ENCODE results near the gene ADCY1.

Gene ADCY1

DNA sequence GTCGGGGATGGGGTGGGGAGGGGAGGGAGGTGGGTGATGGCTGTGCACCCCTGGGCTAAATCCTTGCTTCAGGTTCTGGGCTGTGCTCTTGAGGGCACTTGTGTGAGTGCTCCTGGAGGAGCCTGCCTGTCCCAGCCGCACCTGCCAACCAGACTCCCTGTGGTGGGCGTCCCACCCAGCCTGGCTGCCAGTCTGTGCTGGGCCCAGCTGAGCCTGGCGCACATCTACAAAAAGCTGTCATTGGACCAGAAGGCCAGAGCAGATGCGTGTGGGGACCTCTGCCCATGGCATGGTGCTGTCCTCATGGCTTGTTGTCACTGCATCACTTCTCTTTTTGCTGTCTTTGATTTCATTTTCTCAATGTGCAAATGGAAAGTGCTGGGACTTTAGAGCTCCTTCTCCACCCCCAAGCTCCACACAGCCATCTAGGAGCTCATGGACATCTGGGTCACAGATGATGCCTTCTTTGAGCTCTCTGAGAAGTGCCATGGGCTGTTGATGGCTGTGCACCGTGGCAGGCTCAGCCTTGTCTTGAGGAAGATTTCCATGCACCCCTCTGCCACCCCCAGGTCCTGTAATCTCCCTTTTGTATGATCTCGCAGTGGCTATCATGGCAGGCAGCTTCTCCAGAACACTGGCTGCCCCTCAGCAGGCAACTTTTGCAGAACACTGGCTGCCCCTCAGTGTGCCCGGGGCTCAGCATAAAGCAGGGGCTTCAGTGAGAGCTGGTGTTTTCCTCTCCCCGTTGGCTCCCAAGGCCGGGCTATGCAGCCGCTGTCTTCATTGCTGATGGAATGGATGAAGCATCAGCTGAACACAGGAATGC lies 83.9 kb downstream of the ADCY1 start:
- no peaks in the 10 kb centered on the region for H3K4me1 Mint-ChIP-seq (ENCODE audit: low read depth)
- no peaks in the 10 kb centered on the region for H3K9me3 Mint-ChIP-seq (ENCODE audit: low read depth)
- no peaks in the 10 kb centered on the region for H3K27me3 Mint-ChIP-seq
- H3K36me3 Mint-ChIP-seq, result no peaks in the 10 kb centered on the region
- H3K4me3 Mint-ChIP-seq, result no peak overlapping the region
- no peak overlapping the region for H3K27ac Mint-ChIP-seq

DNA sequence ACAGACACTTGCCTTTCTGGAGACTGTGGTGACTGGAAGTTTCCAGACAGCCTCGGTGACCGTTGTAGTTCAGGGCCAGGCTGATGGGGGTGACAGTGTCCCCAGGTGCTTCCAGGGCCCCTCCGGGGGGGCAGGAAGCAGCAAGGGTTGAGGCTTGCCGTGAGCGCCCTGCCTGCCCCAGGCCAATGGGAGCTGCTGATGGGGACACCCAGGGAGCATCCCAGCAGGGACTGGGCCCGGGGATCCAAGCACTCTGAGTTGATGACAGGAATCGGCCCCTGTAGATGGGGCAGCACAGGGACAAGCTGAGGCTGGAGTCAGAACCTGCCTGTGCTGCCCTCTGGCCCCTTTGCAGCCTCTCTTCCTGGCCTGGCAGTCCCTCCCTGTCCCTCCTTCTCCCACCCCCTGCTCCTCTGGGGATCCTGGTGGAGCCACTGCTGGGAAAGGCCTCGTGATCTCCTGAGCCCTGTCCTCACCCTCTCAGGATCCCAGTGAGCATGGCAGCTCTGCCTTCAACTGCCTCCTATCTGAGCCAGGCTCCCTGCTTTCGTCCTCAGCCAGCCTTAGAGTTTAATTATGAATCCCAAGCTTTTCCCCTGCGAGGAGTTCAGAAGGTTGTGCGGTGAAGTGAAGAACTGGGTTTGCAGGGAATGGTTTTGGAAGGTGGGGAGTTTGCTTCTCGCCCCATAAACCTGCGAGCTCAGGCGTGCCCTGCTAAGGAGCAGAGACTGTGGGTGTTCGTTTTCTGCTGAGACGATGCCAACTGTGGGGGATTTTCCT lies 84.7 kb downstream of the ADCY1 start:
- Mint-ChIP-seq H3K4me3 (no peak overlapping the region), H3K36me3 (no peaks in the 10 kb centered on the region), H3K9me3 (ENCODE audit: low read depth) (no peaks in the 10 kb centered on the region), H3K27ac (no peak overlapping the region), H3K4me1 (ENCODE audit: low read depth) (no peaks in the 10 kb centered on the region), H3K27me3 (no peaks in the 10 kb centered on the region)

DNA sequence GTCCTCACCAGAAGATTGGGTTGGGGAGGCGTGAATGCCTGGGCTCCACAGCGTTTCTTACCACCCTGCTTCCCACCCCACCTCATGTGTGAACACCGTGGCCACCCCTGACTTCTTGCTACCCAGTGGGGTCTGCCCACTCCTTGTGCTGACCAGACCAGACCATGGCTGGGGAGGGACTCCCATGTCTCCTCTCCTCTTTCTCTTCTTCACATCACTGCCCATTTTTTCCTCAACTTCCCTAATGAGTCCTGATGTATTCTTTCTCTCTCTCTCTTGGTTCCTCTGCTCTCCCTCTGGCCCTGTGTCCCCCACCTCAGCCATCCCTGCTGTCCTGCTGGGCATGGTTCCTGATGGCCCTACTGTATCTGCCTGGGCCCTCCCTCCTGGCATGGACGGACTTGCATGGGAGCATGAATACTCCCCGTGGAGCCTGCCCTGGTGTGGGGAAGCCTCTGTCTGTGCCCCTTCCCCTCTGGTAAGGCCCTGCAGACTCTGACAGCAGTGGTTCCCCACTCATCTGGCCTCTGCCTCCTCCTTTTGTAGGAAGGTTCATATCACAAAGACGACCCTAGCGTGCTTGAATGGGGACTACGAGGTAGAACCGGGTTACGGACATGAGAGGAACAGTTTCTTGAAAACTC lies 85.5 kb downstream of the ADCY1 start:
- no peaks in the 10 kb centered on the region for H3K4me1 Mint-ChIP-seq (ENCODE audit: low read depth)
- H3K4me3 Mint-ChIP-seq, result no peak overlapping the region
- no peaks in the 10 kb centered on the region for H3K36me3 Mint-ChIP-seq
- H3K9me3 Mint-ChIP-seq (ENCODE audit: low read depth), result no peaks in the 10 kb centered on the region
- no peaks in the 10 kb centered on the region for H3K27me3 Mint-ChIP-seq
- no peak overlapping the region for H3K27ac Mint-ChIP-seq

DNA sequence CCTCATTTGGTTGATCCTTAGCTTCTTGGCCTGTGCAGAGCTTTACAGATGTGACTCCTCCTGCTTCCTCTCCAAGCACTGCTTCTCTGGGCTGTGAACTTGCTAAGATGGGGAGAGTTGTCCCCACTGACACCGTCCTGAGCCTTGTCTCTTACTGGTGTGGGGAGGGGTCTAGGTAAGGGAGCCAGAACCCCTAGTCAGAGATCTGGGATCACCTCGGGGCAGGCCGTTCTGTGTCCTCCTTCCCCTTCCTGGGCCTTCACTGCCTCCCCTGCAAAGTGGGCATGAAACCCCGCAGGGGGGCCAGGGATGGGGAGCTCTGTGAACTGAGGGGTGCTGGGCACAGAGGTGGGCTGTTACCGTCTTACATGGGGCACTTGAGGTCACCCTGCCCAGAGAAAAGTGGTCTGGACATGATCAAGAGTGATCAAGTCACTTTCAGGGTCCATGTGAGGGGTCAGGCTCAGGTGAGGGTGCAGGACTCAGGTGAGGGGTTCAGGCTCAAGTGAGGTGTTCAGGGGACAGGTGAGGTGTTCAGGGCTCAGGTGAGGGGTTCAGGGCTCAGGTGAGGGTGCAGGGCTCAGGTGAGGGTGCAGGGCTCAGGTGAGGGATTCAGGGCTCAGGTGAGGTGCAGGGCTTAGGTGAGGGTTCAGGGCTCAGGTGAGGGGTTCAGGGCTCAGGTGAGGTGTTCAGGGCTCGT lies 86.2 kb downstream of the ADCY1 start:
- Mint-ChIP-seq H3K4me1 (ENCODE audit: low read depth) (no peaks in the 10 kb centered on the region), H3K36me3 (no peaks in the 10 kb centered on the region), H3K27me3 (no peaks in the 10 kb centered on the region), H3K4me3 (no peak overlapping the region), H3K27ac (no peak overlapping the region), H3K9me3 (ENCODE audit: low read depth) (no peaks in the 10 kb centered on the region)

DNA sequence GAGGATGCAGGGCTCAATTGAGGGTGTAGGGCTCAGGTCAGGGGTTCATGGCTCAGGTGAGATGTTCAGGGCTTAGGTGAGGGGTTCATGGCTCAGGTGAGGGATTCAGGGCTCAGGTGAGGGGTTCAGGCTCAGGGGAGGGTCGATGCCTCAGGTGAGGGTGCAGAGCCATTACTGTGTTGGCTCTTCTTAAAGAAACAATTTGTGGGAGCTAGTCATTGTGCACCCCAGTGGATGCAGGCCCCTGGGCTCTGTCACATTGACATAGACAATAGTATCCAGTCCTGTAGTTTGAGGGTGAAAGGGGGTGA lies 86.7 kb downstream of the ADCY1 start:
- Mint-ChIP-seq H3K27me3 (no peaks in the 10 kb centered on the region), H3K27ac (no peak overlapping the region), H3K4me3 (no peak overlapping the region), H3K4me1 (ENCODE audit: low read depth) (no peaks in the 10 kb centered on the region), H3K36me3 (no peaks in the 10 kb centered on the region), H3K9me3 (ENCODE audit: low read depth) (no peaks in the 10 kb centered on the region)

DNA sequence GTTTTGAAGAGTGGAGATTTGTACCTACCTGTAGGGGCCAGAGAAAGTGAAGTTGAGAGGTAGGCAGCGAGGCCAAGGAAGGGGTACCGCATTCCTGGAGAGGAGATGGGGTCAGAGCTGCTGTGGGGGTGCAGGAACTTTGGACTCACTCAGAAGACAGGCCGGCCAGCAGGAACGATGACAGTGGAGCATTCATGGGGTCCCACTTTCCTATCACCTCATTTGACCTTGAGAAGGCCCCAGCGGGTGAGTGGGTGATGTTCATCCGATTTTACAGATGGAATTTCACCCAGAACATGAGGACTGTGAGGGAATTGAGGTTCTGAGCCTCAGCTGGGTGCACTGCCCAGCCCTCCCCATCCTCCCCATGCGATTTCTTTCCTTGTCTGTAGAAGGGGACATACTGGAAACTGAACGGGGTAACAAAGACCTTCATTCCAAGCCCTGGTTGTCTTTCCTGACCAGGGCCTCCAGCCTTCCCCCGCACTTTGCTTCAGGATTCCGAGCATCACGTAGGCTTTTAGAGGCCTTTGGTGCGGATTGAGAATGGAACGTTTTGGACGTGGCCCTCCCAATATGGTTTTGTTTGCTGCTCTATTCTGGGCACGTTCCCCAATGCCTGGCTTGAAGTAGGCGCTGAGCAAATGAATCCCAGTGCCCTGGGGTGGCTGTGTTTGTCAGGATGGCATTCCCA lies 87.3 kb downstream of the ADCY1 start:
- Mint-ChIP-seq H3K9me3 (ENCODE audit: low read depth) (no peaks in the 10 kb centered on the region), H3K4me3 (no peak overlapping the region), H3K27ac (no peak overlapping the region), H3K4me1 (ENCODE audit: low read depth) (no peaks in the 10 kb centered on the region), H3K27me3 (no peaks in the 10 kb centered on the region), H3K36me3 (no peaks in the 10 kb centered on the region)

DNA sequence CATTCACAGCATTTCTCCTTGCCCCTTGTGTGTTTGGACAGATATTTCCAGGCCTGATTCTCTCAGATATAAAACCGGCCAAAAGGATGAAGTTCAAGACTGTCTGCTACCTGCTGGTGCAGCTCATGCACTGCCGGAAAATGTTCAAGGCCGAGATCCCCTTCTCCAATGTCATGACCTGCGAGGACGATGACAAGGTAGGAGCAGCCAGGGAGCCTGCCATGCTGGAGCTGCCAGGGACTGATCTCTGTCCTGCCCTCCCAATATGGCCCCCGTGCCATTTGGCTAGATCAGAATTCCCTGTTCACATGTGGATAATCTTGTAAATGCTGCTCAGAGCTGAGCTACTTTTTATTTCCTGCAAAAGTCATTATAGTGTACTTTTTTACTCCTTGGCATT lies 87.8 kb downstream of the ADCY1 start:
- no peaks in the 10 kb centered on the region for H3K9me3 Mint-ChIP-seq (ENCODE audit: low read depth)
- no peaks in the 10 kb centered on the region for H3K36me3 Mint-ChIP-seq
- no peak overlapping the region for H3K4me3 Mint-ChIP-seq
- no peak overlapping the region for H3K27ac Mint-ChIP-seq
- no peaks in the 10 kb centered on the region for H3K4me1 Mint-ChIP-seq (ENCODE audit: low read depth)
- H3K27me3 Mint-ChIP-seq, result no peaks in the 10 kb centered on the region

DNA sequence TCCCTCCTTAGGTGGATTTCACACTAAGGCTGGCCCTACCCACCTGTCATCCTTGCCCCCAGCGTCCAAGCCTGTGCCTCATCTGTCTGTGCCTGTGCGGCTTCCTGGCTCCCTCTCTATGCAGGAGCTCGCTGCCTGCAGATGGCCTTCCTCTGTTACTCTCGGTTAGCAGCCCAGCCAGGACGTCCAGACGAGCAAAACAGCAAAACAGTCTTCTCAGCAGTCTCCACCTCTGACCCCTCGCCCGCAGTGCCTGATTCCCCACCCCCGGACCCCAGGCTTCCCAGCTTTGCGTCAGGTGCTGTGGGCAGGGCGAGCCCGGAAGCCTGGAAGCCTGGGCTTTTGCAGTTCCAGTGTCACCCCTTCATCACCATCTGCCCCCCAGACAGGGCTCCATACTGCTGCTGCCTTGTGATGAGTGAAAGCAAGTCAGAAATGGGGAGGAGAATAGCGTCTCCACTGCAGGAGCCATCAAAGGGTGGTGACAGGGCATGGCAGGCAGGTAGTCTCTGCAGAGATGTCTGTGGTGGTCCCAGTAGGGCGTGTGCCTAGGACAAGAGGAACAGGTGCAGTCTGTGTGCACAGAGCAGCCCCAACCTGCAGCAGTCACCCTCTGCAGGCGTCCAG lies 88.5 kb downstream of the ADCY1 start:
- H3K27ac Mint-ChIP-seq, result no peak overlapping the region
- no peaks in the 10 kb centered on the region for H3K27me3 Mint-ChIP-seq
- H3K4me3 Mint-ChIP-seq, result no peak overlapping the region
- H3K36me3 Mint-ChIP-seq, result no peaks in the 10 kb centered on the region
- no peaks in the 10 kb centered on the region for H3K9me3 Mint-ChIP-seq (ENCODE audit: low read depth)
- no peaks in the 10 kb centered on the region for H3K4me1 Mint-ChIP-seq (ENCODE audit: low read depth)

DNA sequence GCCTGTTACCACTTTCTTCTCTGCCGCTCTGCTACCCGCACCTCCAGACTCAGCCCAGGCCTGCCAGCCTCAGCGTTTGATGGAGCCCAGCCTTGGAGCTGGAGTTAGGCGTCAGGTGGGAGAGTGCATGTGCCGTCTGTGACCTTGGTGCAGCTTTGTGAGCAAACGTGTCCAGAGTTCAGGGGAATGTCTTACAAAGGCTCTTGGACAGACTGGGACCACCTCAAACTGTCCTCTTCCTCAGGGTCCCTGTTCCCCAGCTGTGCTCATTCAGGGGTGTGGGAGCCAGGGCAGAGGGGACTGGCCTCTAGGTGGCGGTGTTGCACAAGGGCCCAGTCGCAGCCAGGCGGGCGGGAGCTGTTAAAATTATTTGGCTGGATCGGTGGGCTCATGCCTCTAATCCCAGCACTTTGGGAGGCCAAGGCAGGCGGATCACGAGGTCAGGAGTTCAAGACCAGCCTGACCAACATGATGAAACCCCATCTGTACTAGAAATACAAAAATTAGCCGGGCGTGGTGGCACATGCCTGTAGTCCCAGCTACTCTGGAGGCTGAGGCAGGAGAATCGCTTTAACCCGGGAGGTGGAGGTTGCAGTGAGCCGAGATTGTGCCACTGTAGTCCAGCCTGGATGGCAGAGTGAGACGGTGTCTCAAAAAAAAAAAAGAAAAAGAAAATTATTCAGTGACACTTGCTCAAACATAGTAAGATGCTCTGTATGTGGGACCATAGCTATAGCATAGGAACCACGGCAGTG lies 89.2 kb downstream of the ADCY1 start:
- no peak overlapping the region for H3K27ac Mint-ChIP-seq
- no peaks in the 10 kb centered on the region for H3K27me3 Mint-ChIP-seq
- no peaks in the 10 kb centered on the region for H3K36me3 Mint-ChIP-seq
- no peaks in the 10 kb centered on the region for H3K4me1 Mint-ChIP-seq (ENCODE audit: low read depth)
- H3K4me3 Mint-ChIP-seq, result no peak overlapping the region
- no peaks in the 10 kb centered on the region for H3K9me3 Mint-ChIP-seq (ENCODE audit: low read depth)

DNA sequence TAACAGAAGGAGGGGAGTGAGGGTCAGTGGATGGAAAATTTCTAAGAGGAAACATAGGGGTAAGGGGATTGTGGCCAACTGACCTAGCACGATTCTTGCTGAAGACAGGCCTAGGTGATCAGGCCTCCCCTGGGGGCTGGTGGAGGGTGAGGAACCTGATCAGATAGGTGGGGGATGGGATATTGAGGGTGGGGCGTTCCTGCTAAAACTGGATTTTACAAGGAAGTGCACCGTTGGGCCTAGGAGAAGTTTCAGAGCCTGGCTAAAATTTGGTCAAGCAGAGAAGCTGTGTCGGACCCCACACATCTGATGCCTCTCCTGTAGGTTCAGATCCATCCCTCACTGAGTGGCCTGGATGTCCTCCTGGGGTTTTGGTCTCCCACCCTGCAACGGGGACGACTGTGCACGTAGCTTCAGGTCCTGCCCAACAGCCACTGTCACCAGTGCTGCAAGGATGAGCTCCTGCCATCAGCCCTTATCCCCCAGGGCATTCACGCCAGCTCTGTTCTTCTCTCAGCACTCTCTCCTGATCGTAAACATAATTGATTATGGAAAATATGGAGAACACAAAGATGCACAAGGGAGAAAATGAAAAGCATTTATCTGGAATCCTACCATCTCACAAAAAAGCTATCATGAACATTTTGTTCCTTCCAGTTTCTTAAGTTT lies 89.9 kb downstream of the ADCY1 start:
- no peaks in the 10 kb centered on the region for H3K9me3 Mint-ChIP-seq (ENCODE audit: low read depth)
- H3K36me3 Mint-ChIP-seq, result no peaks in the 10 kb centered on the region
- no peaks in the 10 kb centered on the region for H3K27me3 Mint-ChIP-seq
- no peak overlapping the region for H3K27ac Mint-ChIP-seq
- no peaks in the 10 kb centered on the region for H3K4me1 Mint-ChIP-seq (ENCODE audit: low read depth)
- H3K4me3 Mint-ChIP-seq, result no peak overlapping the region

DNA sequence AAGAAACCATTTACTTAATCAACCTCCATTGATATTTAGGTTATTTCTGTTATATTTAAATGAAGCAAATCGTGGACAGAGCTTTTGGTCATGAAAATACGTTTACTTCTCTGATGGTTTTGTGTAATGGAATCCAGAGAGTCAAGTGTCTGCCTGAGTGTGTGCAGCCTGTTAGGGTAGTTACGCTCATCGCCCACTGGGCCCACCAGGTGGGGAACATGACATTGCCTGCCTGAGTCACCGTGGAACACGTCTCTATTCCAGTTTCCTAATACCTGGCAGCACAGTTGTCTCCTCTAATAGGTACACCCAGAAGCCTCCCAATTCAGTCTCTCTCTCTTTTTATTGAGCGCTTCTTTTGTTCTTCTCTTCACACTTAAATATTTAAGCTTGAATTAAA lies 91.0 kb downstream of the ADCY1 start:
- no peaks in the 10 kb centered on the region for H3K4me1 Mint-ChIP-seq (ENCODE audit: low read depth)
- no peak overlapping the region for H3K27ac Mint-ChIP-seq
- H3K36me3 Mint-ChIP-seq, result no peaks in the 10 kb centered on the region
- no peaks in the 10 kb centered on the region for H3K9me3 Mint-ChIP-seq (ENCODE audit: low read depth)
- H3K27me3 Mint-ChIP-seq, result no peaks in the 10 kb centered on the region
- H3K4me3 Mint-ChIP-seq, result no peak overlapping the region

DNA sequence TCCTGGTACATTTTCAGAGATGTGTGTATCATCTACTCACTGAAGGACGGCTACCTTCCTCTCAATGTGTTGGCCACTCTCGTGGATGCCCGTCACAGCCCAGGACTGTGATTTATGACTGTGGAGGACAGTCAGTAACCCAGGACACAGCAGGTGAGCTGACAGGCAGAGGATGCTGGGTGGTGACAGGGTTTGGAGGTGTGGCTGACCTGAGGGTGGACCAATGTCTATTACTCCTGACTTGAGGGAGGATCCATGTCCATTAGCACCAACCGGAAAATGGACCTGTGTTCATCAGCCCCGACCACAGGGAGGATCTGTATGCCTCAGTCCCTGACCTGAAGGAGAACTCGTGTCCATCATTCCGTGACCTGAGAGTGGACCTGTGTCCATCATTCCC lies 96.1 kb downstream of the ADCY1 start:
- Mint-ChIP-seq H3K4me3 (no peak overlapping the region), H3K36me3 (no peaks in the 10 kb centered on the region), H3K27ac (no peak overlapping the region), H3K9me3 (ENCODE audit: low read depth) (peaks cover 8% of the 10 kb centered on the region), H3K27me3 (peaks cover 2% of the 10 kb centered on the region), H3K4me1 (ENCODE audit: low read depth) (no peaks in the 10 kb centered on the region)

DNA sequence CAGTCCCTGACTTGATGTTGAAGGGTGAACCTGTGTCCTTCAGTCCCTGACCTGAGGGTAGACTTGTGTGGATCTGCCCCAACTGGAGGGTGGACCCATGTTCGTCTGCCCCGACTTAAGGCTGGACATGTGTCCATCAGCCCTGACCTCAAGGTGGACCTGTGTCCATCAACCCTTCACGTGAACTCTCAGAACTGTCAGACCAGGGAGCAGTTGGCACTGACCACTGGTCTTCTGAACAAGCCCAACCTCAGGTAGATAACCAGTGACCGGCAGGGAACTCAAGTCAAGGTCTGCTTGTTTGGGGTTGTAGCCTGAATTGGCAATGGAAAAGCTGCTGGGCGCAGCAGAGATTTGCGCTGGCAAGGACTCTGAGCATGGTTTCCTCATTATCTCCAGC lies 96.5 kb downstream of the ADCY1 start:
- peaks cover 9% of the 10 kb centered on the region for H3K9me3 Mint-ChIP-seq (ENCODE audit: low read depth)
- no peak overlapping the region for H3K4me3 Mint-ChIP-seq
- H3K36me3 Mint-ChIP-seq, result no peaks in the 10 kb centered on the region
- H3K27me3 Mint-ChIP-seq, result peaks cover 2% of the 10 kb centered on the region
- no peak overlapping the region for H3K27ac Mint-ChIP-seq
- H3K4me1 Mint-ChIP-seq (ENCODE audit: low read depth), result no peaks in the 10 kb centered on the region

Measured in activated naive CD8-positive, alpha-beta T cell (primary cell).